Activated CD4-positive, alpha-beta T cell treated with anti-CD3 and anti-CD28 coated beads, Interleukin-2, Interleukin-6, amounts not matched to agents 100 ng/mL and 50 ng/mL, durations not matched to agents 16 hours and 8 hours (primary cell): Measurements from ENCODE around the gene KRTAP4-1.
"Not testable (repeated sequence)": the region's sequence is repeated elsewhere in the genome, so short reads cannot be mapped to it uniquely, and the experiment has no call there.

ENCODE experiments used
- DNase-seq: peaks from one replicate; pipeline ENCODE4 v3.0.0-alpha.2; 2020

KRTAP4-1 gene

DNA sequence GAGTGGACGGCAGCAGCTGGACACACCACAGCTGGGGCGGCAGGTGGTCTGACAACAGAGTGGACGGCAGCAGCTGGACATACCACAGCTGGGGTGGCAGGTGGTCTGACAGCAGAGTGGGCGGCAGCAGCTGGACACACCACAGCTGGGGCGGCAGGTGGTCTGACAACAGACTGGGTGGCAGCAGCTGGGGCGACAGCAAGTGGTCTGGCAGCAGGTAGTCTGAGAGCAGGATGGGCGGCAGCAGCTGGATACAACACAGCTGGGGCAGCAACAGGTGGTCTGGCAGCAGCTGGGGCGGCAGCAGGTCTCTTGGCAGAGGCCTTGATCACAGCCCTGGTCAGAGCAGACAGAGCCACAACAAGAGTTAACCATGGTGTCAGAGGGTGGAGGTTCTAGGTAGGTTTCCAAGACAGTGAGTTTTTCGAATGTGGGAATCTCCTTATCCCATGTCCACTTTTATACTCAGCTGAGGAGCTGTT is at the start of gene KRTAP4-1:
Gene KRTAP4-1 (minus strand): TSS at position 432 of the 482 bp plus-strand sequence. CDS start 57 bp downstream, at position 375.
- DNase-seq, result no peak

DNA sequence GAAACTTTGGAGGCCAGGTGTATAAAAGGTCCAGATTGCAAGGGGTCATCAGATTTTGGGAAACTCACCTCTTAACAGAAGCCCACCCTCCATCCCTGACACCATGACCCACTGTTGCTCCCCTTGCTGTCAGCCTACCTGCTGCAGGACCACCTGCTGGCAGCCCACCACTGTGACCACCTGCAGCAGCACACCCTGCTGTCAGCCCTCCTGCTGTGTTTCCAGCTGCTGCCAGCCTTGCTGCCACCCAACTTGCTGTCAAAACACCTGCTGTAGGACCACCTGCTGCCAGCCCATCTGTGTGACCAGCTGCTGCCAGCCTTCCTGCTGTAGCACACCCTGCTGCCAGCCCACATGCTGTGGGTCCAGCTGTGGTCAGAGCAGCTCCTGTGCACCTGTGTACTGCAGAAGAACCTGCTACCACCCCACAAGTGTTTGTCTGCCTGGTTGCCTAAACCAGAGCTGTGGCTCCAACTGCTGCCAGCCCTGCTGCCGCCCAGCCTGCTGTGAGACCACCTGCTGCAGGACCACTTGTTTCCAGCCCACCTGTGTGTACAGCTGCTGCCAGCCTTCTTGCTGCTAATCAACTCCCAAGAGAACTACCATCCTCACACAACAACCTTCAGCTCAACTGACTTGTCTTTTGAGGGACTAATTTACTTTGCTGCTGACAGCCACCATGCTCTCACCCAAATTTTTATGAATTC is 47.8 kb upstream of the KRTAP4-1 start, which contains the start of gene KRTAP9-3:
Gene KRTAP9-3 (plus strand): TSS at position 51 of the 707 bp plus-strand sequence. CDS start 53 bp downstream, at position 104.
- DNase-seq, result not testable (repeated sequence)

DNA sequence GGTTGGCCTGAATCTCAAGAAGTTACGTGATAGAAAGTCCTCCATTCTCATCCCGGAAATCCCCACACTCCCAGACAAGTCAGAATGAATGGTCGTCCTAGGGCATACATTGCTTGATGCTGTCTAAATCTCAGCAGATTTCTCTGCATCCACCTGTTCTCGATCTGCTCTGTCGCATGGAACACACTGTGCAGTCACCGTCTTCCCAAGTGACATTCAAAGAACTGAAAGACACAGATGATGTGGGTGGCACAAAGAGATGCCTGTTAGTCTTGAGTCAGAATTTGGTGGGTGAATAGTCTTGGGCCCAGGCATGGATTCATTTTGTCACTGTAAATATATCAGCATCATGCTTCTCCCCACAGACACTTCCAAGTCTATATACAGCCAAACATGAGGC is 47.0 kb upstream of the KRTAP4-1 start:
- DNase-seq, result no peak

DNA sequence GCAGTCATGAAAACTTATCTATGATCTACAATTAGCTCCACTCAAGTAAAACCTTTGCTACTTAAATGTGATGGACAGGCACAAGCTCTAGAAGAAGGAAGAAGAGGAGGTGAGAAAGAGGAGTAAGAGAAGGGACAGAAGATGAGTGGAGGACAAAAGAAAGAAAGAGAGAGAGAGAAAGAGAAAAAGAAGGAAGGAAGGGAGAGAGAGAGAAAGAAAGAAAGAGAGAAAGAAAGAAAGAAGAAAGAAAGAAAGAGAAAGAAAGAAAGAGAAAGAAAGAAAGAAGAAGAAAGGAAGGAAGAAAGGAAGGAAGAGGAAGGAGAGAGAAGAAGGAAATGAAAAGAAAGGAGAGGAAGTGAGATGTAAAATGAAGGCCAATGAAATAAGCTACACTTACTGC is 45.4 kb upstream of the KRTAP4-1 start:
- no peak for DNase-seq

DNA sequence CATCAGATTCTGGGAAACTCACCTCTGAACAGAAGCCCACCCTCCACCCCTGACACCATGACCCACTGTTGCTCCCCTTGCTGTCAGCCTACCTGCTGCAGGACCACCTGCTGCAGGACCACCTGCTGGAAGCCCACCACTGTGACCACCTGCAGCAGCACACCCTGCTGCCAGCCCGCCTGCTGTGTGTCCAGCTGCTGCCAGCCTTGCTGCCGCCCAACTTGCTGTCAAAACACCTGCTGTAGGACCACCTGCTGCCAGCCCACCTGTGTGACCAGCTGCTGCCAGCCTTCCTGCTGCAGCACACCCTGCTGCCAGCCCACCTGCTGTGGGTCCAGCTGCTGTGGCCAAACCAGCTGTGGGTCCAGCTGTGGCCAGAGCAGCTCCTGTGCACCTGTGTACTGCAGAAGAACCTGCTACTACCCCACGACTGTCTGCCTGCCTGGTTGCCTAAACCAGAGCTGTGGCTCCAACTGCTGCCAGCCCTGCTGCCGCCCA is 41.9 kb upstream of the KRTAP4-1 start, which contains the start of gene KRTAP9-2:
Gene KRTAP9-2 (plus strand): TSS at position 51 of the 498 bp plus-strand sequence. CDS start 7 bp downstream, at position 58.
- not testable (repeated sequence) for DNase-seq

DNA sequence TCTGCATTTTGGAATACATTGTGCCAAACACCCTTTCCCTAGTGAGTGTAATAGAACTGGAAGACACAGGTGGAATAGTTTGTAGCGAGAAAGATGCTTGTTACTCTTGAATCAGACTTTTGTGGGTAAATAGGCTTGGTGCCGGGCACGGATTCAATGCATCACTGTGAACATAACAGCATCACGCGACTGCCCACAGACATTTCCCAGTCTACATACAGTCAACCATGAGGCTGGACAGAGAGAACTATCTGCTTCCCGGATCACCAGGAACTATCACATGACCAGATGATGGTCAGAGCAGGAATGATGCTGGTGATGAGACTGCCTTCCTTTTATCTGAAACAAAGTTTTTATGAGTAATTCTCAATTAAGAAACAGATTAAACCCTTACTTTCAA is 41.3 kb upstream of the KRTAP4-1 start:
- no peak for DNase-seq

DNA sequence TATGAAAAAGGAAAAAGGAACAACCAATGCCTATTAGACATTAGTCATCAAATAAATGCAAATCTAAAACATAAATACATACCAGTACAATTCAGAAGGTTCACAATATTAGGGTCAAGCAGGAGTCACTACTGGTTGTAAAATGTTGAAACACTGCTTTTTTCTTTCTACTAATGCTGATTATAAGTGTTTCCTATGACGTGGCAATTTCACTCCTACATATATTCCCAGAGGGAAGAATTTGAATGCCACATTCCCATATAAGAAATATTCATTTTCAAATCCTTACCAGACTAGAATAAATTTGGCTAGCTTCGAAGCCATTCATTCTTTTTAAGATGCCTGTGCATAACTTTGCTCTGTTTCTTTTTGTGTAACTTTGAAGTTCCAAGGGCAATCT is 39.1 kb upstream of the KRTAP4-1 start:
- DNase-seq, result no peak

DNA sequence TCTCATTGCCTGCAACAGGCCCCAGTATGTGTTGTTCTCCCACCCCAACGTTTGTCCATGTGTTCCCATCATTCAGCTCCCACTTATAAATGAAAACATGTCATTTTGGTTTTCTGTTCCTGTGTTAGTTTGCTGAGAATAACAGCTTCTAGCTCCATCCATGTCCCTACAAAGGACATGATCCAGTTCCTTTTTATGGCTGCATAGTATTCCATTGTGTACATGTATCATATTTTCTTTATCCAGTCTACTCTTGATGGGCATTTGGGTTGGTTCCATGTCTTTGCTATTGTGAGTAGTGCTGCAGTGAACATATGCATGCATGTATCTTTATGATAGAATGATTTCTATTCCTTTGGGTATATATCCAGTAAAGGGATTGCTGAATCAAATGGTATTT is 31.0 kb upstream of the KRTAP4-1 start:
- DNase-seq, result no peak

DNA sequence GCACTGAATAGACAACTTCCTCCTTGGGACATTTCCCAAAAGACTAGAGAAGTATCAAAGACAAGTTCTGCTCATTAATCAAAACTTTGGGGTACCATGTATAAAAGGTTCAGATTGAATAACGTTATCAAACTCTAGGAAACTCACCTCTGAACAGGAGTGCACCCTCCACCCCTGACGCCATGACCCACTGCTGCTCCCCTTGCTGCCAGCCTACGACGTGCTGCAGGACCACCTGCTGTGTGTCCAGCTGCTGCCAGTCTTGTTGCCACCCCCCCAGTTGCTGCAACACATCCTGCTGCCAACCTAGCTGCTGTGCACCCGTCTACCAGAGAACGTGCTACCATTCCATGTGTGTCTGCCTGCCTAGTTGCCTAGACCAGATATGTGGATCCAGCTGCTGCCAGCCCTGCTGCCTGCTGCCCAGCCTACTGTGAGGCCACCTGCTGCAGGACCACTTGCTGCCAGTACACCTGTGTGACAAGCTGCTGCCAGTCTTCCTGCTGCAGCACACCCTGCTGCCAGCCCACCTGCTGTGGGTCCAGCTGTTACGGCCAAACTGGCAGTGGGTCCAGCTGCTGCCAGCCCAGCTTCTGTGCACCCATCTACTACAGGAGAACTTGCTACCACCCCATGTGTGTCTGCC is 27.9 kb upstream of the KRTAP4-1 start:
- DNase-seq, result no peak

DNA sequence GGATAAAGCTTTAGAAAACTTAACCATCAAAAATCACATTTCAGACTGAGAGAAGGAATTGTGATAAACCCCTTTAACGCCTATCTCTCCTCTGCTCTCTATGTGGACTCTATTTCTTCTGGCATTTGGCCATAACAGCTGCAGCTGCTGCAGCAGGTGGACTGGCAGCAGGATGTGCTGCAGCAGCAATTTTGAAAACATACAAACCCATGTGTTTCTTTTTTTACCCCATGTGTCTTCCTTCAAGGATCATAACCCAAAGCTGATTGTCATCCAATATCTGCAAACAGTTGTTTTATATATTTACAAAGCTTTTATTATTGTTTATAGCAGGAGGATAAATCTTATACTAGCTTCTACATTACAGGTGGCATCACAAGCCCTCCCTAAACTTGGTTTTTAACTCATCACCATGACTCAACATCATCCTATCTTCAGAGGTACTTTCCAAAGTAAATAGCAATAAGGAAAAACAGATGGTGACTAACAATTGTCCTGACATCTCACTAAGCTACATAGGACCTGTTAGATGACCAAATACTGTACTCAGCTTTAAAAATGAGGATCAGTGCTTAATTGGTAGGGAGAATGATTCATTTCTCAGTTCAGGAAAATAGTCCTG is 27.2 kb upstream of the KRTAP4-1 start:
- peak; percentile 2 for DNase-seq

DNA sequence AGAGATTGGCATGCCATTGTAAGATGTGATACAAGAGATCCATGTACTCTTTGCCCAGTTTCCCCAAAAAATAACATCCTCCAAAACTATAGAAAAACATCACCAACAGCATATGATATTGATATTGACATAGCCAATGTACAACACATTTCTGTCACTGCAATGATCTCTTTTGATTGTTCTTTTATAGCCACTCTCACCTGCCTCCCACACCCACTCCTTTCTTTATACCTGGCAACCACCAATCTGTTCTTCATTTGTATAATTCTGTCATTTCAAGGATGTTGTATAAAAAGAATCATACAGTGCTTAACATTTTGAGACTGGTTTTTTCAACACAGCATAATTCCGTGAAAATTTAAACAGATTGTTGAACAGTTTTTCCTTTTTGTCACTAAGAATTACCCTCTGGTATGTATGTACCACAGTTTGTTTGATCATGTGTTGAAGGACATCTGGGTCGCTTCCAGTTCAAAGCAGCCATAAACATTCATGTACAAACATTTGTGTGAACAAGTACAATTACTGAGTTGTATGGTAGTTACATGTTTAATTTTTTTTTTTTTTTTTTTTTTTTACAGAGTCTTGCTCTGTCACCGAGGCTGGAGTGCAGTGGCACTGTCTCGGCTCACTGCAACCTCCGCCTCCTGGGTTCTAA is 14.8 kb upstream of the KRTAP4-1 start:
- no peak for DNase-seq

DNA sequence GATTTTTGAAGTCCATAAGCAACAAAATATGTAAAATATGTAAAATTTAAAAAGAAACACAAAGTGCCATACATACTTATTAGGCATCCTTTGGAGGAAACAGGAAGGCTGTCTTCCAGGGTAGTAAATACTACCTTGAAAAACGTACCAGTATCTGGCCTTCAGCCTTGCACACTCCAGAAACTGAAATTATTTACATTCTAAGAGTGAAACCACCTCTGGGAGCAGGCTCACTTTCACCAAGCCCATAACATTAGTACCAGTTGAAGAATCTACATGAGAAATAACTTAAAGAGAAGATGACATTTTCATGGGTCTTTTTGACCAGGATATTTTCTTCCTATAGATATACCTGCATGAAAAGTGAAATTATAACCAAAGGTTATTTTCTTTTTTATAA is 11.4 kb upstream of the KRTAP4-1 start:
- no peak for DNase-seq

DNA sequence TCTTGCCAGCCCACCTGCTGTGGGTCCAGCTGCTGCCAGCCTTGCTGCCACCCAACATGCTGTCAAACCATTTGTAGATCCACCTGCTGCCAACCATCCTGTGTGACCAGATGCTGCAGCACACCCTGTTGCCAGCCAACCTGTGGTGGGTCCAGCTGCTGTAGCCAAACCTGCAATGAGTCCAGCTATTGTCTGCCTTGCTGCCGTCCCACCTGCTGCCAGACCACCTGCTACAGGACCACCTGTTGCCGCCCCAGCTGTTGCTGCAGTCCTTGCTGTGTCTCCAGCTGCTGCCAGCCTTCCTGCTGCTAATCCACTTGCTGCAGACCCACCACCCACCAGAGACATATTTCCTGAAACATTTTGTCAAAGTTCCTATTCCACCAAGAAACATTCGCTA is 5.6 kb upstream of the KRTAP4-1 start:
- DNase-seq, result no peak

DNA sequence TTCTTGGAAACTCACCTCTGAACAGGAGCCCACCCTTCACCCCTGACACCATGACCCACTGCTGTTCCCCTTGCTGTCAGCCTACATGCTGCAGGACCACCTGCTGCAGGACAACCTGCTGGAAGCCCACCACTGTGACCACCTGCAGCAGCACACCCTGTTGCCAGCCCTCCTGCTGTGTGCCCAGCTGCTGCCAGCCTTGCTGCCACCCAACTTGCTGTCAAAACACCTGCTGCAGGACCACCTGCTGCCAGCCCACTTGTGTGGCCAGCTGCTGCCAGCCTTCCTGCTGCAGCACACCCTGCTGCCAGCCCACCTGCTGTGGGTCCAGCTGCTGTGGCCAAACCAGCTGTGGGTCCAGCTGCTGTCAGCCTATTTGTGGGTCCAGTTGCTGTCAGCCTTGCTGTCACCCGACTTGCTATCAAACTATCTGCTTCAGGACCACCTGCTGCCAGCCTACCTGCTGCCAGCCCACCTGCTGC is 5.2 kb upstream of the KRTAP4-1 start, which contains the start of gene KRTAP9-1:
Gene KRTAP9-1 (plus strand): TSS at position 51 of the 482 bp plus-strand sequence. CDS start 0 bp downstream, at position 51.
- not testable (repeated sequence) for DNase-seq

DNA sequence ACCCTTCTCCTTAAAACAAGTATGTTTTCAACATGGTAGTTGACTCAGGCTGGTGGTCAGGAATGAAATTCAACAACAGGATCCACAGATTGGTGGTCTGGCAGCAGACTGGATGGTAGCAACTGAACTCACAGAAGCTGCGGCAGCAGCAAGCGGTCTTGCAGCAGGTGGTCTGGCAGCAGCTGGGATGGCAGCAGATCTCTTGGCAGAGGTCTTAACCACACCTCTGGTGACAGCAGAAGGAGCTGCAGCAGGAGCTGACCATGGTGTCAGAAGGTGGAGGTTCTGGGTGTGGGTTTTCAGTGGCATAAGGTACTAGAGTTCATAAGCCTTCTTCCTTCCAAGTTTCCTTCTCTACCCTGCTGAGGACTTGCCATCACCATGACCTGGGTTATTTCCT is 2.2 kb upstream of the KRTAP4-1 start:
- DNase-seq, result no peak

DNA sequence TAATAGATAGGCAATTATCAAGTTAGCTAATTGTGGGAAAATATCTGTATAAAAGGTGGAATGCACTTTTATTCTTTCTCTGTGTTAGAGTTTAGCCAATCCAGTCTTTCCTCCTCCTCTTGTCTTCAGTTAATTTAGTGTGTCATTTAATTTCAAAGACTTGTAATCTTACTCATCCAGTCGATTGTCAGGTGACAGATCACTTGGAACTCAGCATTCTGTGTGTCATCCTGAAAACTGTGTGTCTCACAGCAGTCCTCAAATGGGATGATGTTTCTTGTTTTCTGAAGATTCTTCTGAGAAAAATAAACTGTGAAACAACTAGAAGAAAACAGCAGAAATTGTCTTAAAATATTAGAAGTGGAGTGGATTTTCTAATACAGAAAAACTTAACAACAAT is 290 bp upstream of the KRTAP4-1 start:
- DNase-seq, result no peak

DNA sequence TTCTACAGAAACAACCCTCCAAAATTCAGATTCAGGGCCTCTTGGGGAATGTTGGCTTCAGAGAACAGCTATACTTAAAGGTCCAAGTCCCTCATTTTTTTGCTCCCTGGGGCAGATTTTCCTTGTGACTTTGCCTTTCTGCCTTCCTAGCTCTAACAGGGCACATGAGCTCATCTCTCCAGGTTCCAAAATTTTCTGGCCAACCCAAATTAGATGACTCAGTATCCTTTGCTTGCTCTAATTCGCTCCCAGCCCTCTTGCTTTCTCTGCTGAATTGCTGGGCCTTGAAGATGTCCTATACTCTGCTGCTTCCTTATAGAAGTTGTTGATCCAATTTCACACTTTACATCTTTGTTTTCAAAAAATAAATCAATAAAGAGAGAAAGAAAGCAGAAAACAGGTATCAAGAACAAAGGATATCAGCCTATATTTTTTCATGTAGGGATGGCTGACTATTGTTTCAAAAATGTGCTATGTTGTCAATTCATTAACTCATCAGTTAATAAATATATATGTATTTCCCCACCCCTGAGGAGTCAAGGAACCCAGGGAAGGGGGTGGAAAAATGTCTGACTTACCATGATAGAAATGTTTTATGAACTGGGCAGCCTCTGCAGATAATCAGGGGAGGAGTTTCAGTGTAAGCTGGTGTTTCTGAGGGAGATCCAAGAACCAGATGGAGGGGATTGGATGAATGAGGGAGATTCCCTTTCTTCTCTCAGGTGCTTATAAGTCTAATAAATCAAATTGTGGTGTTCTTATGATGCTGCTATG is 5.7 kb downstream of the KRTAP4-1 start:
- no peak for DNase-seq

DNA sequence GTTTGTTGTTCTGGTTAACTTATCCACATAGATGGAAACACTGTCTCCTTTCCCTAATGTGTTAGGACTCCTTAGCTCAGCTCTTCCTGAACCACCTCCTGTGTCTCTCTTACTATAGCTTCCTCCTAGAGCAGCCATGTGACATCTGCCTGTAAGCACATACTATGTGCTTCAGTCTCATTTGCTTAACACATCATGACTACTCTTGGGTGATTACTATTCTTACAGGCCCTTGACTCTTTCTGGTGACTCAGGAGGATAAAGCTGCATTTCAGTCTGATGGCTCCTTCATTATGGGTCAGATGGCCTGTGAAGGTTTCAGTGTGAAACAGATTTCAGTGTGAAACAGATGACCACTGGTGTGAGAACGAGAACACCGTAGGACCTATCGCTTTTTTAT is 6.4 kb downstream of the KRTAP4-1 start:
- no peak for DNase-seq

DNA sequence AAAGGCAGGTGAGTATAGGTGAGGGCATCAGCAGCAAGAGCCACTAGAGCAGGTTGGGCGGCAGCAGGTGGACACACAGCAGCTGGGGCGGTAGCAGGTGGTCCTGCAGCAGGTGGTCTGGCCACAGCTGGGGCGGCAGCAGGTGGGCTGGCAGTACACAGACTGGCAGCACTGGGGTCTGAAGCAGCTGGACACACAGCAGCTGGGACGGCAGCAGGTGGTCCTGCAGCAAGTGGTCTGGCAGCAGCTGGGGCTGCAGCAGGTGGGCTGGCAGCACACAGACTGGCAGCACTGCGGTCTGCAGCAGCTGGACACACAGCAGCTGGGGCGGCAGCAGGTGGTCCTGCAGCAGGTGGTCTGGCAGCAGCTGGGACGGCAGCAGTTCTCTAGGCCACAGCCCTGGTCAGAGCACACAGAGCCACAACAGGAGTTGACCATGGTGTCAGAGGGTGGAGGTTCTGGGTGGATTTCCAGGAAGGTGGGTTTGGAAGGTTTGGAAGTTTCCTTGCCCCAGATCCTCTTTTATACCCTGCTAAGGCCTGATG is 6.9 kb downstream of the KRTAP4-1 start, which contains the start of gene KRTAP4-2:
Gene KRTAP4-2 (minus strand): TSS at position 495 of the 545 bp plus-strand sequence. CDS start 57 bp downstream, at position 438.
- DNase-seq, result no peak

DNA sequence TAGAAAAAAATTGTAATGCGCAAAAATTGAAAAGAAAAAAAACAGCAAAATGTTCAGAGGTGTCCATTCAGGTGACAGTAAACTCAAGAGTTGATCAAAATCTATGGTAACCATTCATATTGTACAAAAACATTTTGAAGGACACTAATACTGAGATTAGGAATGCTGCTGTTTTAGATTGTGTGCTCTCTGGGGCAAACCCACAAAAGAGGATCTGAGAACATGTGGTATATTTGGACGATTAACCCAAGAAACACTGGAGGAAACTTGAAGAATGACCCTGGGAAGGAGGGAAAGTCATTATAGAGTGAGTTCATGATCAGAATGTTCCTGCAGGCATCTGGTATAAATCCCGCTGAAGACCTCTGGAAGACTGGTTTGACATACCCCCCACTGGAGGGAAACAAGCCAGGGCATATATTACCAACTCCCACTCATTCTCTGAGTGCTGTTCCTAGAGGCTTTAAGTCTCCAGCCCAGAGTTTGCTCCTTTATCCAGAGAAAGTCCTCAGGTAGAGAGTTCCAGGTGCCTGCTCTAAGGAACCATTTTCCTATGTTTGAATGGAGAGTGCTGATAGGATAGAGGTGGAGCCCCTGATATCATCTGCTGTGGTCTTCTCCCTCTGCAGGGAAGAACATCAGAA is 7.8 kb downstream of the KRTAP4-1 start:
- no peak for DNase-seq

DNA sequence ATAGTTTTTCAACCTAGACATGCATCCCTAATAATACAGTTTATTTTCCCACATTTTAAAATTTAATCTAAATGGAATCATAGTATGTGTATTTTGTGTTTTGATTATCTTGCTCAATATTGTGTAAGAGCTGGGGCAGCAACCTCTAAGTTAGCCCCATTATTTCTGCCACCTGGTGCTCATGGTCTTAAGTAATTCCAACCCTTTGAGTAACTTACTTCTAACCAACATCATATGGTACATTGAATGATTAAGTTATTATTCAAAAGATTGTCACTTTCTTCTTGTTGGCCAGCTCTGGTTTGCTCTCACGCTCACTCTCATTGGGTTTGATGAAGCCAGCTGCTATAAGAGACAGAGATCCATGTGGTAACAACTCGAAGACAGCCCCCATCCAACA is 12.8 kb downstream of the KRTAP4-1 start:
- DNase-seq, result no peak
